GM12801 (cell line): ENCODE measurements around the gene KRTDAP.

Experiments used
- TF ChIP-seq, protein P1 (sequence below): IDR thresholded peaks from one replicate; pipeline ENCODE4 v1.5.1; 2011; ENCODE audit warnings: control low read depth; ENCODE audit not compliant: insufficient read length; ENCODE audit errors: extremely low read depth

Gene KRTDAP

DNA sequence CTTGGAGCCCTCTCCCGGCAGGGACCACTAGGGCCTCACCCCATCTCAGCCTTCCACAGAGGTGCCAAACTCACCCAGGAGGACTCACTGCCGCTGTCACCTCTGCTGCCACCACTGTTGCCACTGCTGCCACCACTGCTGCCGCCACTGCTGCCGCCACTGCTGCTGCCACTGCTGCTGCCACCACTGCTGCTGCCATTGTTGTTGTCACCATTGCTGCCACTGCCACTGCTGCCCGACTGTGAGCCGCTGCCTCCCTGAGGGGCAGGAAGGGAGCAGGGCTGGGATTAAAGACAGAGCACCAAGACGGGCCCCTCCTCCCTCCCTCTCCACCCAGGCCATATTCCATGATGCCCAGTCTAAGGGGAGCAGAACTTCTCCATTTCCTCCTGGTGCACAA, 21.1 kb upstream of the KRTDAP start:
- TF ChIP-seq, protein P1, sequence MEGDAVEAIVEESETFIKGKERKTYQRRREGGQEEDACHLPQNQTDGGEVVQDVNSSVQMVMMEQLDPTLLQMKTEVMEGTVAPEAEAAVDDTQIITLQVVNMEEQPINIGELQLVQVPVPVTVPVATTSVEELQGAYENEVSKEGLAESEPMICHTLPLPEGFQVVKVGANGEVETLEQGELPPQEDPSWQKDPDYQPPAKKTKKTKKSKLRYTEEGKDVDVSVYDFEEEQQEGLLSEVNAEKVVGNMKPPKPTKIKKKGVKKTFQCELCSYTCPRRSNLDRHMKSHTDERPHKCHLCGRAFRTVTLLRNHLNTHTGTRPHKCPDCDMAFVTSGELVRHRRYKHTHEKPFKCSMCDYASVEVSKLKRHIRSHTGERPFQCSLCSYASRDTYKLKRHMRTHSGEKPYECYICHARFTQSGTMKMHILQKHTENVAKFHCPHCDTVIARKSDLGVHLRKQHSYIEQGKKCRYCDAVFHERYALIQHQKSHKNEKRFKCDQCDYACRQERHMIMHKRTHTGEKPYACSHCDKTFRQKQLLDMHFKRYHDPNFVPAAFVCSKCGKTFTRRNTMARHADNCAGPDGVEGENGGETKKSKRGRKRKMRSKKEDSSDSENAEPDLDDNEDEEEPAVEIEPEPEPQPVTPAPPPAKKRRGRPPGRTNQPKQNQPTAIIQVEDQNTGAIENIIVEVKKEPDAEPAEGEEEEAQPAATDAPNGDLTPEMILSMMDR = no peak

DNA sequence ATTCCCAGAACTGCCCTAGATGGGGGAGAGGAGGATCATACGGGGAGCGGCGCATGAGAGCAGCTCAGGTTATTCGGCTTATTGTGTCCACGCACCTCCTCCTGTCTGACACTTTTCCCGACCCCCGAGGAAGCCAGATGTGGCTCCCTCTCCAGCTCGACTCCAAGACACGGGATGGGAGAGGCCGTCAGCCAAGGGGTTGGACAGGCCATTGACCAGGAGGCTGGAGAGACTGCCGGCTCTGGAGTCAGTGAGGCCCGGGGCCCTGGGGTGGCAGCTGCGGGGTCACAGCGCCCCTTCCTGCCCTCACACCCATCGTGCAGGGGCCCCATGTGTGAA, 20.3 kb upstream of the KRTDAP start:
- TF ChIP-seq, protein P1 = no peak

DNA sequence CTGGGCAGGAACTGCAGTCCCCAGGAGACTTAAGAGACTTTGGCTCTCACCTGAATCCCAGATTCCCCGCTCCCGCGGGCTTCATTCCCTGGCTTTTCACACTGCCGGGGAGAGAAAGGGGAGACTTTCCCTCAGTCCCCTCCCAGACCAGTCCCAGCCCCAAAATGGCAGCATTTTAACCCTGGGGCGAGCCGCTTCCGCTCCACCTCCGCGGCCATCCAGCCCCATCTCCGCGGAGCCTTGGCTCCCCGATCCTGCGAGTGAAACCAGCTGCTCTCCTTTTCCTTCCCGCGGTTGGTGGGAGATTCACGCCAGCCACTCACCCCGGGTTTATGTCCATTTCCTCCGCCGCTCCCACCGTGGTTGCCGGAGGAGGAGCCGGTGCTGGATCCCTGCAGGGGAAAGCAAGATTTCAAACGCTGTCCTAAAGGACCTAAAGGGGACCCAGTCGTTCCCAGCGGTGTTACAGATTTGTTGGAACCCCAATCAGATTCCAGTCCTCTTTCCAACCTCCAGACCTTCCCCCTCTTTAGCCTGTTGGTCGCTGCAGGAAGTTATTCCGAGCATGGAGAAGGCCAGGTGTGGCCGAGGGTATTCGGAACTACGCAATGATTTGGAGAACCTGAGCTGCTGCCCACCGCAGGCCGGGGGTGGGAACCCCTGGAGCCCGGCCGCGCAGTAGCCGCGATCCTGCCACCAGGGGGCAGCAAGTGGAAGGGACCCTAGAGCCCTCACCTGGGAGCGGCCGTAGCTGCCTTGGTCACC, 19.8 kb upstream of the KRTDAP start:
- TF ChIP-seq, protein P1 = peak; percentile 45

DNA sequence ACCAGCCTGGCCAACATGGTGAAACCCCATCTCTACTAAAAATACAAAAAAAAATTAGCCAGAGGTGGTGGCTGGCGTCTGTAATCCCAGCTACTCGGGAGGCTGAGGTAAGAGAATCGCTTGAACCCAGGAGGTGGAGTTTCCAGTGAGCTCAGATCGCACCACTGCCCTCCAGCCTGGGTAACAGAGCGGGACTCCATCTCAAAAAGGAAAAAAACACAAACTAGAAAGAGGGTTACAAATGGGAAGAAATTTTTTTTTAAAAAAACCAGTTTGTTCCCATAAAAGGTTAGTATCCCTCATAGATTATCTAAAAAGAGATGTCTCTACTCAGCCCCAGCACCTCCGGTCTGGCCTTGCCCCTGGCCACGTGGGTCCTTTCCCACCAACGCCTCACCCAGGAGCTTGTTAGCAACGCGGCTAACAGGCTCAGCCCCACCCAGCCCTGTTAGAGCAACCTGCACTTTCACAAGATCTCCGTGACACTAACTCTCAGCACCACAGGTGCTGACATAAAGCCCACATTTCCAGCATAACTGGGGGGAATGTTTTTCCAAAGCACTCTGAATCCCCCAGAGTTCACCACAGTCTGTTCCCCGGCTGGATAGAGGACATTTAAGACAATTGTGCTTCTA, 18.9 kb upstream of the KRTDAP start:
- TF ChIP-seq, protein P1 = no peak

DNA sequence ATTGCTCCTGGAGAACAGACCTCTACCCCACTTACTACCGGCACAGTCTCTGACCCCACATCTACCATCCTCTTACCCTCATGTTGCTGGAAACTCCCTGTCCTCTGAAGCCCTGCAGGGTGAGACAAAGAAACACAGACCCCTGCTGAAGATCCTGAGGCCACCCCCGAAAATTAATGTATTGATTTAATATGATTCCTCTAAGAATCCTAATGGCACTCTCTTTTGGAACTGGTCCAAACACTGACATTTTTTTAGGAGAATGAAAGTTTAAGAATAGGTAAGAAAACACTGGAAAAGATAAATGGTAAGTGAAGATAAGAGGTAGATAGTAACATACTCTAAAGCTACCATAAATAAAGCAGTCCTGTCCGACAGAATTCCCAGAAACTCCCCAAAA, 17.9 kb upstream of the KRTDAP start:
- TF ChIP-seq, protein P1 = no peak

DNA sequence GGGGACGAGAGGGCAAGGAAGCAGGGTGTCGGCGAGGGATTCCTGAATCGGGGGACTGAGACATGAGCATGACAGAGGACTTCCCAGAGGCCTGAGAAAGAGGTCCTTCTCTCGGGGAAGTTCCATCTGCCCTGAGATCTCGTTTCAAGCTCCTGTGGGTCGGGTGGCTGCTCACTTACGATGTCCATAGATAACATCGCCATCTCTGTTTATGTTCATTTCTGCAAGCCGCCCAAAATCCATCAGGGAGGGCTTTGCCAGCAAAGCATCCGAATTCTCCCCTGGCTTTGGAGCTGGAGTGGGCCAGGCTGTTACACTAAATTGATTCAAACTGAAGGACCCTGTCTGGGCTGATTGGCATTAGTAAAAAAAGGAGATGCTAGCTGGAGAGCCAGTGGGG, 17.3 kb upstream of the KRTDAP start:
- TF ChIP-seq, protein P1 = no peak

DNA sequence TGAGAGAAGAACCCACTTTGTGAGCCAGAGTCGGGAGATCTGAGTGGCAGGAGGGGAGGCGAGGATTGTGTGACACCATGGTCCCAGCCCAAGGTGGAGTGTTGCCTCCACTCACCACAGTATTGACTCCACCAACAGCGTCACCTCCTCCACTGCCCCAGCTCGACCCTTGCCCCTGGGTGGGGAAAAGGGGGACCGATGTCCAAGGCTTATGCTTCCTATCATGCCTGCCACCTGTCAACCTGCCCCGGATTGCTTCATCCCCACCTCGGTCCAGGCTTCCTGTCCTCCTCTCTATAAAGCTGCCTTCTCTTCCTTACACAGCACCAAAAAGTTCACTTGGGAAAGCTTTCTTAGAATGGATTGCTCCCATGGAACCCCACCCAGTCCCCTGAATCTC, 15.7 kb upstream of the KRTDAP start:
- TF ChIP-seq, protein P1 = no peak
